ENCODE measurements around the gene NTMT1. TPM values are rescaled to one million over a fixed set of nuclear protein-coding genes. Genes with fewer than 3 reads are reported as not detected.

Gene NTMT1
- total and polyA plus RNA-seq, 7 donors: 67.5 to 178 (median 92.9) TPM

GRCh38 chr9:129681924-129682323 is 56.0 kb downstream of the NTMT1 start:
- 61 to 63% (median 62%) methylated on average over 11 of the region's 11 CpGs for whole genome bisulfite sequencing, 3 donors
- no peak for ATAC-seq

DNA sequence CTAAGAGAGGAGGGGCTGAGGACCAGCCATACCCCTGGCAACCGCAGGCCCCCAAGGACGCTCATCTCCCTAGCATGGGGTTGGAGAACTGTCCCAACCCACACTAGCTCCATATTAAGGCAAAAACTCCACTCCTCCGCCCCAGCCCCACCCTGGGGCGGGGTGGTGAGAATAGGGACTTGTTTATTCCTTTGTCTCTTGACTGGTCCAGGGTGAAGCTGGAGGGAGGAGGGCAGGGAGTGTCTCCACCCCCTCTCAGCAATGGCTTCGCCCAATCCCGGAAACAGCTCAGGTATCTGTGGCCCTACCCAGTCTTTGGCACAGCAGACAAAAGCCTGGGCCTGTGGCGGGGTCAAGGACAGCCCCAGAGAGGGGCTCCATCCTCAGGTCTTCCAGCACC is 56.4 kb downstream of the NTMT1 start:
- no peak overlapping the region for H3K4me3 ChIP-seq
- DNase-seq (no peak), ATAC-seq (no peak)
- no peaks in the 10 kb centered on the region for H3K4me1 ChIP-seq
- no peak overlapping the region for H3K27ac ChIP-seq
- 82 to 85% (median 84%) methylated on average over 7 of the region's 7 CpGs for WGBS, 3 donors
- no peak for TF ChIP-seq CTCF (IDR thresholded peaks at IDR 0.05)
- H3K27me3 ChIP-seq (ENCODE audit: insufficient read depth in 3 of 3, low read length in 2 of 3): peaks cover 0 to 57% (median 5%) of the 10 kb centered on the region in 3 donors
- intact Hi-C loops (cut with DNase I): no loop called here
- H3K9me3 ChIP-seq: no peaks in the 10 kb centered on the region
- no peaks in the 10 kb centered on the region for H3K36me3 ChIP-seq (ENCODE audit: insufficient read depth in 1 of 2, low read depth in 1 of 2)

More at GRCh38 chr9:129681924-129682323, 56.0 kb downstream of the NTMT1 start:
- TF ChIP-seq CTCF (IDR thresholded peaks at IDR 0.05): no peak
- Histone ChIP-seq H3K9me3 (no peaks in the 10 kb centered on the region), H3K4me1 (no peaks in the 10 kb centered on the region), H3K4me3 (no peak overlapping the region), H3K27ac (no peak overlapping the region), H3K36me3 (ENCODE audit: insufficient read depth in 1 of 2, low read depth in 1 of 2) (no peaks in the 10 kb centered on the region), H3K27me3 (ENCODE audit: insufficient read depth in 3 of 3, low read length in 2 of 3) (peaks cover 0 to 62% (median 5%) of the 10 kb centered on the region in 3 donors)
- intact Hi-C loops (cut with DNase I): no loop called here
- no peak for DNase-seq

DNA sequence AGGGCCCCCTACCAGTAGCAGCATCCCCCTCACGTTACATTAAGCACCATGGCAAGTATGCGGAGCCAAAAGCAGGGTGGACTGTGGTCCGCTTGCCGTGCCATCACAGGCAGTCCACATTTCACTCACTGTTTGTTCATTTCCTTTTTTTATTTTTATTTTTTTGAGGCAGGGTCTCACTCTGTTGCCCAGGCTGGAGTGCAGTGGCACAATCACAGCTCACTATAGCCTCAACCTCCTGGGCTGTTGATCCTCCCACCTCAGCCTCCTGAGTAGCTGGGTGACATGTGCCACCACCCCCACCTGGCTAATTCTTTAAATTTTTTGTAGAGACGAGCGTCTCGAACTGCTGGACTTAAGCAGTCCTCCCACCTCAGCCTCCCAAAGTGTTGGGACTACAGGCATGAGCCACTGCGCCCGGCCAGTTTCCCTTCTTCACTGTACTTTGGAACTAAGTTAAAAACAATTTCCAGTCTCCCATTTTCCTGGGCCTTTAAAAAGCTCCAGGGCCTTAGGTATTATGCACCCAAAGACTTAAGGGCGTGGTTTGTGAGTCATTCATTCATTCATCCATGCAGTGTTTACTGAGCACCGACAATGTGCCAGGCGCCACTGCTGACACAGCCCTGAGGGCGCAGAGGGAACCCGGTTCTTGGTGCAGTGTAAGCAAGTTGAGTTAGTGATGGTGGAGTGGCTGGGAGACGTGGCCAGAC is 59.4 kb downstream of the NTMT1 start:
- intact Hi-C loops (cut with DNase I): no loop called here
- DNase-seq: no peak
- 79 to 81% (median 80%) methylated on average over 15 of the region's 15 CpGs for WGBS, 3 donors
- no peak for TF ChIP-seq CTCF (IDR thresholded peaks at IDR 0.05)
- Histone ChIP-seq H3K9me3 (no peaks in the 10 kb centered on the region), H3K4me3 (no peak overlapping the region), H3K27ac (no peak overlapping the region), H3K4me1 (no peaks in the 10 kb centered on the region), H3K27me3 (ENCODE audit: insufficient read depth in 3 of 3, low read length in 2 of 3) (peaks cover 0 to 35% (median 4%) of the 10 kb centered on the region in 3 donors), H3K36me3 (ENCODE audit: insufficient read depth in 1 of 2, low read depth in 1 of 2) (no peaks in the 10 kb centered on the region)
- ATAC-seq: no peak

Other genes starting within 250 kb of the NTMT1 start
- gene C9orf50, start 5.1 kb upstream of the NTMT1 start, total RNA-seq: not detected
- not detected for gene C9orf50, start 5.1 kb upstream of the NTMT1 start, polyA plus RNA-seq
- gene ASB6, start 16.0 kb downstream of the NTMT1 start, total RNA-seq: 10 to 100 TPM in 1 of 4 donors, 1 to 10 TPM in 3; 6.3 to 11.9 (median 8.6) TPM
- 10 to 100 TPM in 2 of 3 donors, 1 to 10 TPM in 1; 8.0 to 20.2 (median 14.9) TPM for gene ASB6, start 16.0 kb downstream of the NTMT1 start, polyA plus RNA-seq
- 1 to 10 TPM in 1 of 4 donors, under 1 TPM in 3; 0.27 to 1.1 (median 0.50) TPM for gene PRRX2, start 39.5 kb downstream of the NTMT1 start, total RNA-seq
- gene PRRX2, start 39.5 kb downstream of the NTMT1 start, polyA plus RNA-seq: under 1 TPM; 0.03 to 0.52 (median 0.34) TPM
- under 1 TPM; 0.32 to 0.67 (median 0.50) TPM for gene PTGES, start 126.9 kb downstream of the NTMT1 start, total RNA-seq
- gene PTGES, start 126.9 kb downstream of the NTMT1 start, polyA plus RNA-seq: under 1 TPM; 0.32 to 0.68 (median 0.40) TPM
- gene TOR1B, start 177.0 kb downstream of the NTMT1 start, total RNA-seq: 10 to 100 TPM; 13.5 to 15.9 (median 14.3) TPM
- gene TOR1B, start 177.0 kb downstream of the NTMT1 start, polyA plus RNA-seq: 10 to 100 TPM; 13.0 to 30.1 (median 15.9) TPM
- 10 to 100 TPM; 10.4 to 18.5 (median 12.9) TPM for gene TOR1A, start 198.0 kb downstream of the NTMT1 start, total RNA-seq
- 10 to 100 TPM; 17.9 to 25.4 (median 24.0) TPM for gene TOR1A, start 198.0 kb downstream of the NTMT1 start, polyA plus RNA-seq
- 10 to 100 TPM; 37.1 to 53.2 (median 44.5) TPM for gene C9orf78, start 209.1 kb downstream of the NTMT1 start, total RNA-seq
- 100 to 1,000 TPM in 1 of 3 donors, 10 to 100 TPM in 2; 73.0 to 157 (median 98.0) TPM for gene C9orf78, start 209.1 kb downstream of the NTMT1 start, polyA plus RNA-seq
- gene USP20, start 209.3 kb downstream of the NTMT1 start, total RNA-seq: 10 to 100 TPM; 12.6 to 18.4 (median 16.5) TPM
- gene USP20, start 209.3 kb downstream of the NTMT1 start, polyA plus RNA-seq: 10 to 100 TPM in 2 of 3 donors, 1 to 10 TPM in 1; 9.5 to 16.2 (median 11.1) TPM

Measured in psoas muscle (tissue), 8 donors.